Left lung (tissue), 10 donors: Measurements from ENCODE around the gene RASSF7. TPM values are rescaled to one million over a fixed set of nuclear protein-coding genes. Genes with fewer than 3 reads are reported as not detected.

ENCODE experiments used
- ATAC-seq: fragments of 200-7000 bp; cut with Tn5 transposase; one replicate; pipeline ENCODE4 v1.9.1; 2020; ENCODE audit warnings: moderate library complexity
- DNase-seq, 4 donors: peaks; one replicate each; pipeline ENCODE4 v3.0.0-alpha.2; 2013 to 2020
- H3K27ac ChIP-seq, 2 donors: fragments of 200-600 bp; sonication (generic) in 1 of 2; one replicate each; pipeline versions ENCODE4 v1.5.0 to v1.8.0; 2020 to 2021
- H3K27me3 ChIP-seq, 2 donors: fragments of 200-600 bp; sonication (generic) in 1 of 2; one replicate each; pipeline versions ENCODE4 v1.5.0 to v1.8.0; 2020 to 2021
- H3K36me3 ChIP-seq, 2 donors: fragments of 200-600 bp; sonication (generic) in 1 of 2; one replicate each; pipeline versions ENCODE4 v1.5.0 to v1.8.0; 2020 to 2021
- H3K4me1 ChIP-seq, 2 donors: fragments of 200-600 bp; one replicate each; pipeline ENCODE4 v1.8.0; 2021
- H3K4me3 ChIP-seq, 2 donors: fragments of 200-600 bp; sonication (generic) in 1 of 2; one replicate each; pipeline versions ENCODE4 v1.5.0 to v1.8.0; 2020 to 2021; ENCODE audit warnings: mild to moderate bottlenecking in 1 of 2
- H3K9me3 ChIP-seq, 2 donors: fragments of 200-600 bp; sonication (generic) in 1 of 2; one replicate each; pipeline versions ENCODE4 v1.5.0 to v1.8.0; 2020 to 2021
- CTCF ChIP-seq, 2 donors: fragments of 200-600 bp; sonication (generic) in 1 of 2; IDR thresholded peaks; one replicate each; pipeline versions ENCODE4 v1.5.0 to v1.8.0; 2021; ENCODE audit warnings: antibody characterized with exemption in 2 of 2
- intact Hi-C, 2 donors: fragments of 100-400 bp; cut with DNase I; formaldehyde crosslinking; loops; one replicate each; pipeline versions ENCODE4 v1.11.2 to v1.14.2; 2022
- polyA plus RNA-seq, 6 donors: library from polyadenylated mRNA; unstranded; fragments of 120-200 nt; gene quantifications; one replicate each; pipeline ENCODE4 v1.2.1, GENCODE V29; 2013; ENCODE audit not compliant: insufficient read length in 6 of 6
- total RNA-seq, 2 donors: library from RNA; stranded (reverse); fragmentation: NEBNext Ultra II Directional; extraction: Animal tissue kit (Norgen Biotek cat#: 25700); gene quantifications; one replicate each; pipeline ENCODE4 v1.2.1, GENCODE V29; 2021
- donor health status: DM: no; HTN: yes; CAD: no.
- donor health status: DM: no; HTN: no; CAD: no.

Gene RASSF7
- total and polyA plus RNA-seq, 8 donors, result 17.6 to 57.2 (median 28.8) TPM

DNA sequence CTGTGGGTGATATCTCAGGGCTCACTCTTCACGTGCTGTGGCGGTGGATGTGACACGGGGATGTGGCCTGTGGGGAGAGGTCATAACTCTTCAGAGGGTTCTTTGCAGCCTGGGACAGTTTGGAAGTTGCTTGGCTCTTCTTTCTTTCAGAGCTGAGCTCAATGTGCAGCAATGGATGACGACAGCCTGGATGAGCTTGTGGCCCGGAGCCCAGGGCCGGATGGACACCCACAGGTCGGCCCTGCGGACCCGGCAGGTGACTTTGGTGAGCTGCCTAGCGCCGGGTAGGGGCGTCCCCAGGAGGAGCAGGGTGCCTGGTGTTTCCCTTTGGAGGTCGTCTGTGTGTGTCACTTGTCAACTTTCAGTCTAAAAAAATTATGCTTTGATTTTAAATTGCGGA, 20.6 kb downstream of the RASSF7 start:
- peaks cover 0 to 47% of the 10 kb centered on the region in 2 donors for H3K36me3 ChIP-seq
- peaks cover 18 to 43% of the 10 kb centered on the region in 2 donors for H3K4me1 ChIP-seq
- H3K9me3 ChIP-seq, result no peaks in the 10 kb centered on the region
- no peak overlapping the region for H3K4me3 ChIP-seq
- H3K27ac ChIP-seq, result no peak overlapping the region
- no peak for ATAC-seq
- no peak for DNase-seq
- intact Hi-C loops, result no loop called here
- no peak for TF ChIP-seq CTCF (IDR thresholded peaks at IDR 0.05)
- no peaks in the 10 kb centered on the region for H3K27me3 ChIP-seq

DNA sequence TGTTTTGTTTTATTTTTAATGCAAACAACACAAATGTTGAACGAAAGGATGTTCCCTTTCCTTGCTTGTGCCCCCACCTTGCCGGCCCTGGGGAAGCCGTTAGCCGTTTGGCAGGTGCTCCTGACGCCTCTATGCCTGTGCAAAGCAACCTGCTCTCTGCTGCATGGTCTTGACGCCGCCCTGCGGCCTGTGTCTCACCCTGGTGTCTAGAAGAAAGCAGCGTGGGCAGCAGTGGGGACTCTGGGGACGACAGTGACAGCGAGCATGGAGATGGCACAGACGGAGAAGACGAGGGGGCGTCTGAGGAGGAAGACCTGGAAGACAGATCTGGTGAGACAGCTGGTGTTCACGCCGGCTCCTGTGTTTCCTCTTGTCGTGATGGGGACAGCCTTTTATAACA, 21.0 kb downstream of the RASSF7 start:
- ATAC-seq (no peak), DNase-seq (no peak)
- intact Hi-C loops, result no loop called here
- Histone ChIP-seq H3K4me3 (no peak overlapping the region), H3K4me1 (peaks cover 18 to 46% of the 10 kb centered on the region in 2 donors), H3K9me3 (no peaks in the 10 kb centered on the region), H3K36me3 (peaks cover 0 to 51% of the 10 kb centered on the region in 2 donors), H3K27me3 (no peaks in the 10 kb centered on the region), H3K27ac (no peak overlapping the region)
- no peak for TF ChIP-seq CTCF (IDR thresholded peaks at IDR 0.05)

- H3K4me3 ChIP-seq, result no peak overlapping the region
- no peak for ATAC-seq
- DNase-seq, result no peak
- peaks cover 3 to 45% of the 10 kb centered on the region in 2 donors for H3K4me1 ChIP-seq
- no peak overlapping the region for H3K27ac ChIP-seq
- intact Hi-C loops, result no loop called here
- peaks cover 0 to 76% of the 10 kb centered on the region in 2 donors for H3K36me3 ChIP-seq
- H3K27me3 ChIP-seq, result no peaks in the 10 kb centered on the region
- no peaks in the 10 kb centered on the region for H3K9me3 ChIP-seq
- TF ChIP-seq CTCF (IDR thresholded peaks at IDR 0.05), result no peak
Measured at GRCh38 chr11:584287-584686, 23.5 kb downstream of the RASSF7 start.

GRCh38 chr11:586376-587316, 25.9 kb downstream of the RASSF7 start:
- DNase-seq (no peak), ATAC-seq (no peak)
- no peaks in the 10 kb centered on the region for H3K9me3 ChIP-seq
- H3K27ac ChIP-seq, result peak overlapping the region in 1 of 2 donors; percentile 80
- peaks cover 0 to 95% of the 10 kb centered on the region in 2 donors for H3K36me3 ChIP-seq
- intact Hi-C loops, result no loop called here
- peaks cover 0 to 28% of the 10 kb centered on the region in 2 donors for H3K4me1 ChIP-seq
- no peak overlapping the region for H3K4me3 ChIP-seq
- TF ChIP-seq CTCF (IDR thresholded peaks at IDR 0.05), result no peak
- no peaks in the 10 kb centered on the region for H3K27me3 ChIP-seq

- no peak overlapping the region for H3K4me3 ChIP-seq
- ATAC-seq, result no peak
- H3K9me3 ChIP-seq, result no peaks in the 10 kb centered on the region
- H3K4me1 ChIP-seq, result peaks cover 0 to 28% of the 10 kb centered on the region in 2 donors
- no peaks in the 10 kb centered on the region for H3K27me3 ChIP-seq
- no peak for DNase-seq
- H3K36me3 ChIP-seq, result peaks cover 0 to 95% of the 10 kb centered on the region in 2 donors
- intact Hi-C loops, result no loop called here
- TF ChIP-seq CTCF (IDR thresholded peaks at IDR 0.05), result no peak
- H3K27ac ChIP-seq, result peak overlapping the region in 1 of 2 donors; percentile 80
Measured at GRCh38 chr11:587546-587945, 26.8 kb downstream of the RASSF7 start.
